Measurements from ENCODE around the gene ENPP1.

ENPP1 gene

GRCh38 chr6:131787766-131788712 lies 19.8 kb upstream of the ENPP1 start:
- no peak for DNase-seq

GRCh38 chr6:131789219-131789618 lies 18.6 kb upstream of the ENPP1 start:
- no peak for DNase-seq

- DNase-seq = no peak
Observed at GRCh38 chr6:131791476-131791875, 16.3 kb upstream of the ENPP1 start.

- no peak for DNase-seq
Observed at GRCh38 chr6:131792091-131792496, 15.7 kb upstream of the ENPP1 start.

GRCh38 chr6:131795366-131795765 lies 12.5 kb upstream of the ENPP1 start:
- DNase-seq = no peak

GRCh38 chr6:131802347-131802746 lies 5.5 kb upstream of the ENPP1 start:
- DNase-seq = no peak

GRCh38 chr6:131803007-131803769 lies 4.6 kb upstream of the ENPP1 start:
- DNase-seq = no peak

- DNase-seq = no peak
Observed at GRCh38 chr6:131804131-131804530, 3.7 kb upstream of the ENPP1 start.

GRCh38 chr6:131807321-131807643 lies 538 bp upstream of the ENPP1 start:
- DNase-seq = no peak

GRCh38 chr6:131808460-131809269 lies 845 bp downstream of the ENPP1 start:
- no peak for DNase-seq

GRCh38 chr6:131811500-131811899 lies 3.7 kb downstream of the ENPP1 start:
- no peak for DNase-seq

GRCh38 chr6:131813991-131814390 lies 6.2 kb downstream of the ENPP1 start:
- no peak for DNase-seq

- no peak for DNase-seq
Observed at GRCh38 chr6:131816869-131817268, 9.0 kb downstream of the ENPP1 start.

GRCh38 chr6:131819572-131820124 lies 11.8 kb downstream of the ENPP1 start:
- no peak for DNase-seq

- no peak for DNase-seq
Observed at GRCh38 chr6:131821010-131821807, 13.4 kb downstream of the ENPP1 start.

GRCh38 chr6:131822119-131822518 lies 14.3 kb downstream of the ENPP1 start:
- no peak for DNase-seq

- DNase-seq = no peak
Observed at GRCh38 chr6:131823276-131823902, 15.6 kb downstream of the ENPP1 start.

GRCh38 chr6:131825946-131826345 lies 18.1 kb downstream of the ENPP1 start:
- DNase-seq = no peak

GRCh38 chr6:131828080-131828479 lies 20.3 kb downstream of the ENPP1 start:
- DNase-seq = no peak

GRCh38 chr6:131828951-131829350 lies 21.1 kb downstream of the ENPP1 start:
- DNase-seq = no peak

GRCh38 chr6:131831392-131831791 lies 23.6 kb downstream of the ENPP1 start:
- DNase-seq = no peak

- no peak for DNase-seq
Observed at GRCh38 chr6:131831886-131832285, 24.1 kb downstream of the ENPP1 start.

Data from CD4-positive, alpha-beta T cell treated with Interferon gamma for 1 hour (primary cell).